ENCODE results near the gene KANSL1. TPM values are rescaled to one million over a fixed set of nuclear protein-coding genes. Genes with fewer than 3 reads are reported as not detected.

The KANSL1 gene
- total and polyA plus RNA-seq, 3 donors from 2014 or later: 70.3 to 158 (median 152) TPM

DNA sequence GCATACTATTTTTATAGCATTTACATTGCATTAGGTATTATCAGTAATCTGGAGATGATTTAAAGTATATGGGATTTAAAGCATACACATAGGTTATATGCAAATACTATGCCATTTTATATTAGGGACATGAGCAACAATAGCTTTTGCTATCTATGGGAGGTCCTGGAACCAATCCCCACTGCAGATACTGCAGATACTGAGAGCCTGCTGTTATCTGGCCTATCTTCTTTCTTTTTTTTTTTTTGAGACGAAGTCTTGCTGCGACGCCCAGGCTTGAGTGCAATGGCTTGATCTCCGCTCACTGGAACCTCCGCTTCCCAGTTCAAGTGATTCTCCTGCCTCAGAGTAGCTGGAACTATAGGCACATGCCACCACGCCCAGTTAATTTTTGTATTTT lies 156.7 kb downstream of the KANSL1 start:
- DNase-seq: no peak
- Histone ChIP-seq H3K4me3 (no peak overlapping the region), H3K27me3 (no peaks in the 10 kb centered on the region), H3K9me3 (no peaks in the 10 kb centered on the region), H3K4me1 (no peaks in the 10 kb centered on the region), H3K27ac (no peak overlapping the region), H3K36me3 (ENCODE audit: low read depth, missing control alignments) (no peaks in the 10 kb centered on the region)
- no peak for TF ChIP-seq POLR2A (IDR thresholded peaks at IDR 0.05)
- TF ChIP-seq, protein P1, sequence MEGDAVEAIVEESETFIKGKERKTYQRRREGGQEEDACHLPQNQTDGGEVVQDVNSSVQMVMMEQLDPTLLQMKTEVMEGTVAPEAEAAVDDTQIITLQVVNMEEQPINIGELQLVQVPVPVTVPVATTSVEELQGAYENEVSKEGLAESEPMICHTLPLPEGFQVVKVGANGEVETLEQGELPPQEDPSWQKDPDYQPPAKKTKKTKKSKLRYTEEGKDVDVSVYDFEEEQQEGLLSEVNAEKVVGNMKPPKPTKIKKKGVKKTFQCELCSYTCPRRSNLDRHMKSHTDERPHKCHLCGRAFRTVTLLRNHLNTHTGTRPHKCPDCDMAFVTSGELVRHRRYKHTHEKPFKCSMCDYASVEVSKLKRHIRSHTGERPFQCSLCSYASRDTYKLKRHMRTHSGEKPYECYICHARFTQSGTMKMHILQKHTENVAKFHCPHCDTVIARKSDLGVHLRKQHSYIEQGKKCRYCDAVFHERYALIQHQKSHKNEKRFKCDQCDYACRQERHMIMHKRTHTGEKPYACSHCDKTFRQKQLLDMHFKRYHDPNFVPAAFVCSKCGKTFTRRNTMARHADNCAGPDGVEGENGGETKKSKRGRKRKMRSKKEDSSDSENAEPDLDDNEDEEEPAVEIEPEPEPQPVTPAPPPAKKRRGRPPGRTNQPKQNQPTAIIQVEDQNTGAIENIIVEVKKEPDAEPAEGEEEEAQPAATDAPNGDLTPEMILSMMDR (IDR thresholded peaks at IDR 0.05): no peak
- intact Hi-C loops (cut with DNase I; ENCODE audit: low total_unique reads): no loop called here
- WGBS, 2 donors: 93 to 96% methylated on average over 6 of the region's 6 CpGs

DNA sequence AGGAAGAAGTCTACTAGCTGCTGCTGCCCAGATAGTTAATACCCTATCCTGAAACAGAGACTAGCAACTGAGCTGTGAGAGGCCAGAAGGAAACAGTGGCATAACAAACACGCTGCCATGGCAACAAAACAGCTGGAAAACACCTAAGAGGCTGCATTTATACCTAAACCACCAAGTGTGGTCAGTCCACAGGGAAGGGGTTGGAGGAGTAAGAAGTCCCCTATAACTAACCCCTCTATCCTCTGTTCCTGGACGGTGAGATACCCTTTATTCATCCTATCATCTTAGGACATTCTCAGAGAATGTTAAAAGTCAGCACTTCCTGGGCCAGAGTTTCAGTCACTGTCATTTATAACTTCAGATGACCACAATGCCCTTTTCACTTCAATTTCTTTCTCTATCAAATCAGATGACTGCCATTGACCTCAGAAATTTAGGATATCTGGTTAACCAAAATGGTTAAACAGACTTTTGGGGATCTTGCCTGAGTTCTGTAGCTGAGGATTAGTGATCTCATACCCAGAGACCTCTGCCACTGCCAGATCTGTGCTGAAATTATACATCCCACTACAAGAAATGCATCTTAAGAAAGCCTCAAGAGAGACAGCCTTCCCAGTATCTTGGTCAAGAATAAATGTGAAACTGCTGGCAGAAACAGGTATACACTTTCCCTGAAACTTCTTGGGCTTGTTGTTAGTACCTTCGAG lies 158.0 kb downstream of the KANSL1 start:
- Histone ChIP-seq H3K27ac (no peak overlapping the region), H3K4me1 (no peaks in the 10 kb centered on the region), H3K27me3 (no peaks in the 10 kb centered on the region), H3K9me3 (no peaks in the 10 kb centered on the region), H3K36me3 (ENCODE audit: low read depth, missing control alignments) (no peaks in the 10 kb centered on the region), H3K4me3 (no peak overlapping the region)
- TF ChIP-seq POLR2A (IDR thresholded peaks at IDR 0.05): no peak
- TF ChIP-seq, protein P1 (IDR thresholded peaks at IDR 0.05): no peak
- intact Hi-C loops (cut with DNase I; ENCODE audit: low total_unique reads): no loop called here
- no peak for DNase-seq
- 82 to 88% methylated on average over 3 of the region's 3 CpGs for WGBS, 2 donors

DNA sequence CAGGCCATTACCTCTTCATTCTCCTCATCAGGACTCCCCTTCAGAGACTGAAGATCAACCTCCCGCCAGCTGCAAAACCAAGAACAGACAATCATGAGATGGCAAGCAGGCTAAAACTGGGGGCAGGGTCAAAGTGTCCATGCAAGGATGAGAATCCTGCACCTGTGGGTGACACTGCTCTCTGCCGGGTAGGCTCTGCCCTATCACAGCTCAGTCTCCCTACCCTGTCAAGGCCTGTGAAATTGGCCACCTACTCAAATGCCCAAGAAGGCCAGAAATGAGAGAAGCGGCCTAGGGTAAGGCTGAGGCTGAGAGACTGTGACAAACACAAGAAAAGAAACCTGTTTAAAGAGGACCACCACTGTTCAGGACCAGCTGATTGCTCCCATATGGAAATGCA lies 159.8 kb downstream of the KANSL1 start:
- DNase-seq: no peak
- WGBS, 2 donors: 93 to 95% methylated on average over 3 of the region's 3 CpGs
- peaks cover 2% of the 10 kb centered on the region for H3K4me1 ChIP-seq
- H3K4me3 ChIP-seq: no peak overlapping the region
- no peaks in the 10 kb centered on the region for H3K9me3 ChIP-seq
- H3K36me3 ChIP-seq (ENCODE audit: low read depth, missing control alignments): no peaks in the 10 kb centered on the region
- no peaks in the 10 kb centered on the region for H3K27me3 ChIP-seq
- no peak overlapping the region for H3K27ac ChIP-seq
- TF ChIP-seq, protein P1 (IDR thresholded peaks at IDR 0.05): no peak
- no peak for TF ChIP-seq POLR2A (IDR thresholded peaks at IDR 0.05)
- intact Hi-C loops (cut with DNase I; ENCODE audit: low total_unique reads): no loop called here

DNA sequence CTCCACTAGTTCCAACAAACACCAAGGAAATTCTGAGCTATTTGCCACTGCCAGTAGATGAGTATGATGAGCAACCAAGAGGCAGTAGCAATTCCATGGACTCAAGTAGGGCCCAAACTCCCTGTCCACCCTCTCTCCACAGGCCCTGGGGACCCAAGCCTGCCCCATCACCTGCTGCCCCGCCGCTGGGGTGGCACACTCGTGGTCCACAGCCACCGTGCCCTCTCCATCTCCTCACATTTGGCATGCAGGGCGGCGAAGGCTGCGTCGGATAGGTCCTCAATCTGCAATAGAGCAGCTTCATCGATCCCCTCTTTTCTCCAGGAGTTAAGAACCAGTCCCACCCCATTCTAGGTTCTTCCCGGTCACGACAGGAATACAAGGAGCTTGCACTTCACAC lies 160.3 kb downstream of the KANSL1 start:
- Histone ChIP-seq H3K9me3 (no peaks in the 10 kb centered on the region), H3K36me3 (ENCODE audit: low read depth, missing control alignments) (no peaks in the 10 kb centered on the region), H3K4me1 (peaks cover 2% of the 10 kb centered on the region), H3K27me3 (no peaks in the 10 kb centered on the region), H3K27ac (no peak overlapping the region), H3K4me3 (no peak overlapping the region)
- no peak for TF ChIP-seq POLR2A (IDR thresholded peaks at IDR 0.05)
- TF ChIP-seq, protein P1 (IDR thresholded peaks at IDR 0.05): no peak
- intact Hi-C loops (cut with DNase I; ENCODE audit: low total_unique reads): no loop called here
- DNase-seq: no peak
- 94 to 95% methylated on average over 6 to 11 of the region's 11 CpGs for WGBS, 2 donors

DNA sequence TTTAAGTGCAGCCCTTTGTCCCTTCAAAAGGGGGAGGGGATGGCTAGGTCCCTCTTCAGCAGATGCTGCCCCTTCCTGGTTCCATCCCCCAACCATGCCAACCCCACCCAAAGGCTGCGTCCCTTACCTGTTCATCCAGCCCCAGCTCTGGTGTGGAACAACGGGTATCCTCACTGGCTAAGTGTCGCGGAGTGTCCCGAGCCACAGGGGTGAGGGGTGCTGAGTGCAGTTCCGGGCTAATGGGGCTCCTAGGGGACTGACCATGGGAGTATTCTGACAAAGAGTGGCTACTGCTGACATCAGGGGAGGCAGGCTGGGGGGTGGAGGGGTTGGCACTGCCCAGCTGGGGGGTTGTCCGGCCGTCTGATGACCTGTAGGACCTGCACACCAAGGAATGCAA lies 161.3 kb downstream of the KANSL1 start:
- WGBS, 2 donors: 77 to 91% methylated on average over 8 of the region's 8 CpGs
- intact Hi-C loops (cut with DNase I; ENCODE audit: low total_unique reads): no loop called here
- Histone ChIP-seq H3K36me3 (ENCODE audit: low read depth, missing control alignments) (no peaks in the 10 kb centered on the region), H3K9me3 (no peaks in the 10 kb centered on the region), H3K27ac (no peak overlapping the region), H3K4me3 (no peak overlapping the region), H3K4me1 (peaks cover 2% of the 10 kb centered on the region), H3K27me3 (no peaks in the 10 kb centered on the region)
- TF ChIP-seq, protein P1 (IDR thresholded peaks at IDR 0.05): no peak
- no peak for TF ChIP-seq POLR2A (IDR thresholded peaks at IDR 0.05)
- DNase-seq: no peak
